Measurements from ENCODE around the gene IFT20. TPM values are rescaled to one million over a fixed set of nuclear protein-coding genes. Genes with fewer than 3 reads are reported as not detected.

IFT20 gene
- total and polyA plus RNA-seq, 9 of the 15 experiments (the other 6 are each of a cell fraction or from before 2014, with no cell fraction given): 11.2 to 38.6 (median 20.1) TPM

DNA sequence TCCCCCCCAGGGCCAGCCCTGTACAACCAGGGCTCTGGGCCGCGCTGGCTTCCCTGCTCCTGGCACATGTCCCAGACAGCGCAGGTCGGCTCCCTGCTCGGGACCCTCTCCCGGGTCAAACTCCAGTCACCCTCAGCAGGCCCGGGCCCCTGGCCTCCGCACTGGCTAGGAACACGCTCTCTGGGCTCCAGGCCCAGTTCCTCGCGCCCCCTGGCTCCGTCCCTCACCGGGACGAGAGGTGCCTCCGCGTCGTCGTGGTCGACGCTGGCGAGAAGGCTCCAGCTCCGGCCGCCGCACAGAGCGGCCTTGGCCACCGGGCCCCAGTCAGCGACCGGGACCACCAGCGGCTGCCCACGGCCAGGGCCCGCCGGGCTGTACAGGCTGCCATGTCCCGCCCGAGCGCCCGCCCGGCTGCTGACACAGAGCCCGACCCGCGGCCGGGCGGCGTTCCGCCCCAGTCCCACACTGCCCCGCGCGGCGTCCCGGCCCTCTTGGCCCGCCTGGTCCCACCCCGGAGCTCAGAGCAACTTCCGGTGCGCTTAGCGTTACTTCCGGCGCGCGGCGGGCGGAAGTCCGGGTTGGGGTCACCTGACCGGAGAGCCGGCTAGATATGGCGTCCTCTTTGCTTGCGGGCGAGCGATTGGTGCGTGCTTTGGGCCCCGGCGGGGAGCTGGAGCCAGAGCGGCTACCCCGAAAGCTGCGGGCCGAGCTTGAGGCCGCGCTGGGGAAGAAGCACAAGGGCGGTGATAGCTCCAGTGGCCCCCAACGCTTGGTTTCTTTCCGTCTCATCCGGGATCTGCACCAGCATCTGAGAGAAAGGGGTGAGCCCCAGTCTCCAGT, 22.0 kb upstream of the IFT20 start, which contains the start of gene POLDIP2 (continued):
- TF ChIP-seq, protein P1, sequence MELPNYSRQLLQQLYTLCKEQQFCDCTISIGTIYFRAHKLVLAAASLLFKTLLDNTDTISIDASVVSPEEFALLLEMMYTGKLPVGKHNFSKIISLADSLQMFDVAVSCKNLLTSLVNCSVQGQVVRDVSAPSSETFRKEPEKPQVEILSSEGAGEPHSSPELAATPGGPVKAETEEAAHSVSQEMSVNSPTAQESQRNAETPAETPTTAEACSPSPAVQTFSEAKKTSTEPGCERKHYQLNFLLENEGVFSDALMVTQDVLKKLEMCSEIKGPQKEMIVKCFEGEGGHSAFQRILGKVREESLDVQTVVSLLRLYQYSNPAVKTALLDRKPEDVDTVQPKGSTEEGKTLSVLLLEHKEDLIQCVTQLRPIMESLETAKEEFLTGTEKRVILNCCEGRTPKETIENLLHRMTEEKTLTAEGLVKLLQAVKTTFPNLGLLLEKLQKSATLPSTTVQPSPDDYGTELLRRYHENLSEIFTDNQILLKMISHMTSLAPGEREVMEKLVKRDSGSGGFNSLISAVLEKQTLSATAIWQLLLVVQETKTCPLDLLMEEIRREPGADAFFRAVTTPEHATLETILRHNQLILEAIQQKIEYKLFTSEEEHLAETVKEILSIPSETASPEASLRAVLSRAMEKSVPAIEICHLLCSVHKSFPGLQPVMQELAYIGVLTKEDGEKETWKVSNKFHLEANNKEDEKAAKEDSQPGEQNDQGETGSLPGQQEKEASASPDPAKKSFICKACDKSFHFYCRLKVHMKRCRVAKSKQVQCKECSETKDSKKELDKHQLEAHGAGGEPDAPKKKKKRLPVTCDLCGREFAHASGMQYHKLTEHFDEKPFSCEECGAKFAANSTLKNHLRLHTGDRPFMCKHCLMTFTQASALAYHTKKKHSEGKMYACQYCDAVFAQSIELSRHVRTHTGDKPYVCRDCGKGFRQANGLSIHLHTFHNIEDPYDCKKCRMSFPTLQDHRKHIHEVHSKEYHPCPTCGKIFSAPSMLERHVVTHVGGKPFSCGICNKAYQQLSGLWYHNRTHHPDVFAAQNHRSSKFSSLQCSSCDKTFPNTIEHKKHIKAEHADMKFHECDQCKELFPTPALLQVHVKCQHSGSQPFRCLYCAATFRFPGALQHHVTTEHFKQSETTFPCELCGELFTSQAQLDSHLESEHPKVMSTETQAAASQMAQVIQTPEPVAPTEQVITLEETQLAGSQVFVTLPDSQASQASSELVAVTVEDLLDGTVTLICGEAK (IDR thresholded peaks at IDR 0.05): peak; percentile 99
- TF ChIP-seq, protein P1 (CRISPR knock-in tag; IDR thresholded peaks at IDR 0.05): no peak
- TF ChIP-seq TEAD2 (tag; IDR thresholded peaks at IDR 0.05): no peak
- TF ChIP-seq, protein P2, sequence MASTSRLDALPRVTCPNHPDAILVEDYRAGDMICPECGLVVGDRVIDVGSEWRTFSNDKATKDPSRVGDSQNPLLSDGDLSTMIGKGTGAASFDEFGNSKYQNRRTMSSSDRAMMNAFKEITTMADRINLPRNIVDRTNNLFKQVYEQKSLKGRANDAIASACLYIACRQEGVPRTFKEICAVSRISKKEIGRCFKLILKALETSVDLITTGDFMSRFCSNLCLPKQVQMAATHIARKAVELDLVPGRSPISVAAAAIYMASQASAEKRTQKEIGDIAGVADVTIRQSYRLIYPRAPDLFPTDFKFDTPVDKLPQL (IDR thresholded peaks at IDR 0.05; ENCODE audit: extremely low read depth, insufficient read length): no peak
- TF ChIP-seq L3MBTL2 (IDR thresholded peaks at IDR 0.05): peak; percentile 84
- no peak for TF ChIP-seq IFI16 (CRISPR knock-in tag; IDR thresholded peaks at IDR 0.05)
- no peak for TF ChIP-seq NBN (IDR thresholded peaks at IDR 0.05; ENCODE audit: low read depth)
- peak; percentile 78 for TF ChIP-seq RB1 (IDR thresholded peaks at IDR 0.05; ENCODE audit: low read depth)
- TF ChIP-seq, protein P3, sequence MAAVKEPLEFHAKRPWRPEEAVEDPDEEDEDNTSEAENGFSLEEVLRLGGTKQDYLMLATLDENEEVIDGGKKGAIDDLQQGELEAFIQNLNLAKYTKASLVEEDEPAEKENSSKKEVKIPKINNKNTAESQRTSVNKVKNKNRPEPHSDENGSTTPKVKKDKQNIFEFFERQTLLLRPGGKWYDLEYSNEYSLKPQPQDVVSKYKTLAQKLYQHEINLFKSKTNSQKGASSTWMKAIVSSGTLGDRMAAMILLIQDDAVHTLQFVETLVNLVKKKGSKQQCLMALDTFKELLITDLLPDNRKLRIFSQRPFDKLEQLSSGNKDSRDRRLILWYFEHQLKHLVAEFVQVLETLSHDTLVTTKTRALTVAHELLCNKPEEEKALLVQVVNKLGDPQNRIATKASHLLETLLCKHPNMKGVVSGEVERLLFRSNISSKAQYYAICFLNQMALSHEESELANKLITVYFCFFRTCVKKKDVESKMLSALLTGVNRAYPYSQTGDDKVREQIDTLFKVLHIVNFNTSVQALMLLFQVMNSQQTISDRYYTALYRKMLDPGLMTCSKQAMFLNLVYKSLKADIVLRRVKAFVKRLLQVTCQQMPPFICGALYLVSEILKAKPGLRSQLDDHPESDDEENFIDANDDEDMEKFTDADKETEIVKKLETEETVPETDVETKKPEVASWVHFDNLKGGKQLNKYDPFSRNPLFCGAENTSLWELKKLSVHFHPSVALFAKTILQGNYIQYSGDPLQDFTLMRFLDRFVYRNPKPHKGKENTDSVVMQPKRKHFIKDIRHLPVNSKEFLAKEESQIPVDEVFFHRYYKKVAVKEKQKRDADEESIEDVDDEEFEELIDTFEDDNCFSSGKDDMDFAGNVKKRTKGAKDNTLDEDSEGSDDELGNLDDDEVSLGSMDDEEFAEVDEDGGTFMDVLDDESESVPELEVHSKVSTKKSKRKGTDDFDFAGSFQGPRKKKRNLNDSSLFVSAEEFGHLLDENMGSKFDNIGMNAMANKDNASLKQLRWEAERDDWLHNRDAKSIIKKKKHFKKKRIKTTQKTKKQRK (IDR thresholded peaks at IDR 0.05; ENCODE audit: borderline replicate concordance, low read depth, low read length): no peak
- no peak for TF ChIP-seq SMARCA4 (IDR thresholded peaks at IDR 0.05)
- TF ChIP-seq ZNF830 (CRISPR knock-in tag; IDR thresholded peaks at IDR 0.05): no peak

Measured in K562 (cell line).